ENCODE measurements around the gene STXBP1. TPM values are rescaled to one million over a fixed set of nuclear protein-coding genes. Genes with fewer than 3 reads are reported as not detected.

The STXBP1 gene
- total and polyA plus RNA-seq, 2 of the 13 experiments (the other 11 are each of a cell fraction or from before 2014, with no cell fraction given), result 2.9 TPM

DNA sequence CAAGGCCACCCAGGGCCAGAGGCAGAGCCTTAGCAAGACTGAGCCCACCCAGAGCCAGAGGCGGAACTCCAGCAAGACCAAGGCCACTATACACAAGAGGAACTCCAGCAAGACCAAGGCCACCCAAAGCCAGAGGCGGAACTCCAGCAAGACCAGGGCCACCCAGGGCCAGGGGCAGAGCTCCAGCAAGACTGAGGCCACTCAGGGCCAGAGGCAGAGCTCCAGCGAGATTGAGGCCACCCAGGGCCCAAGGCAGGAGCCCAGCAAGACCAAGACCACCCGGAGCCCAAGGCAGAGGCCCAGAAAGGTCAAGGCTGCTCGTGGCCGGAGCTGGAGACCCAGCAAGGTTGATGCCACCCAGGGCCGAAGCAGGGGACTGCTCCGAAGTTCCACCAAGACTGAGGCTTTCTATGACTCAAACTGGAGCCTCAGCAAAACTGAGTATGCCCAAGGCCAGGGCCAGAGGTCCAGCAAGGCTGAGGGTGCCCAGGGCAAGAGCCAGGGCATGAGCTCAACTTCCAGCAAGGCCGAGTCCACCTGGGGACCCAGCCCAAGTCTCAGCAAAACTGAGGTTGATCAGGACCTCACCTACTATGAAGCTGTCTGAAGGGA, 118.8 kb downstream of the STXBP1 start:
- Histone ChIP-seq H4K20me1 (ENCODE audit: insufficient read depth, low read length) (no peaks in the 10 kb centered on the region), H3K9ac (ENCODE audit: insufficient read depth, low read depth, low read length) (no peak overlapping the region), H3K27ac (ENCODE audit: extremely low read length, insufficient read depth, low read length) (no peak overlapping the region), H3K79me2 (ENCODE audit: insufficient read depth, low read length) (no peaks in the 10 kb centered on the region), H3K4me1 (ENCODE audit: insufficient read depth, low read length) (peaks cover 38% of the 10 kb centered on the region), H2AFZ (ENCODE audit: low read length) (no peak overlapping the region), H3K4me2 (ENCODE audit: low read depth, low read length) (no peak overlapping the region), H3K9me3 (ENCODE audit: low read length) (no peaks in the 10 kb centered on the region), H3K36me3 (replicated peaks in 1 of 2; ENCODE audit: control insufficient read depth in 1 of 2, insufficient read depth in 2 of 2, low read length in 2 of 2) (no peaks in the 10 kb centered on the region), H3K4me3 (replicated peaks in 1 of 3; ENCODE audit: insufficient read depth in 1 of 3, low read depth in 2 of 3, low read length in 3 of 3) (no peak overlapping the region), H3K27me3 (ENCODE audit: control insufficient read depth in 1 of 2, insufficient read depth in 2 of 2, low read length in 2 of 2) (peaks cover 0 to 2% of the 10 kb centered on the region in 2 experiments; a peak in 1 of 5 replicates)
- ChIA-PET POLR2A (no interaction called here), CTCF (ENCODE audit: low intra/inter-chr PET ratio, low total read pairs) (no interaction called here)
- DNase-seq (ENCODE audit: low spot score), result no peak
- no peak; the same call in 2 of the 3 replicates for ATAC-seq
- intact Hi-C loops (cut with micrococcal nuclease; ENCODE audit: unreplicated experiment) (no loop called here), in situ Hi-C loops (cut with HindIII; ENCODE audit: extremely low pct_ligation_motif_present, low pct_unique_long_range_greater_than_20kb) (loop anchor here (10.0 kb wide), 1 partner anchor 226 kb away; no protein-coding TSS in a partner anchor)
- FAIRE-seq, result no peak
- BruUV-seq (replicated peaks), result no TSS peak
- WGBS (ENCODE audit: low lambda C conversion rate), result 40% methylated on average over 1 of the region's 9 CpGs
- TF ChIP-seq KLF12 (CRISPR knock-in tag; IDR thresholded peaks at IDR 0.05; ENCODE audit: borderline replicate concordance) (no peak), ZBTB21 (CRISPR knock-in tag; IDR thresholded peaks at IDR 0.05) (no peak), MAZ (IDR thresholded peaks at IDR 0.05; ENCODE audit: borderline replicate concordance, low read depth, low read length) (no peak), MAZ (CRISPR knock-in tag; IDR thresholded peaks at IDR 0.05; ENCODE audit: low read depth) (no peak), DNMT1 (CRISPR knock-in tag; IDR thresholded peaks at IDR 0.05) (no peak), HBP1 (CRISPR knock-in tag; IDR thresholded peaks at IDR 0.05; ENCODE audit: low read depth) (no peak), ZNF839 (CRISPR knock-in tag; IDR thresholded peaks at IDR 0.05; ENCODE audit: borderline replicate concordance) (no peak), U2AF2 (IDR thresholded peaks at IDR 0.05; ENCODE audit: low read depth, low read length) (no peak), MED8 (CRISPR knock-in tag; IDR thresholded peaks at IDR 0.05; ENCODE audit: insufficient replicate concordance) (no peak), CHD4 (IDR thresholded peaks at IDR 0.05; ENCODE audit: borderline replicate concordance, low read length) (no peak)
- TF ChIP-seq, protein P1, sequence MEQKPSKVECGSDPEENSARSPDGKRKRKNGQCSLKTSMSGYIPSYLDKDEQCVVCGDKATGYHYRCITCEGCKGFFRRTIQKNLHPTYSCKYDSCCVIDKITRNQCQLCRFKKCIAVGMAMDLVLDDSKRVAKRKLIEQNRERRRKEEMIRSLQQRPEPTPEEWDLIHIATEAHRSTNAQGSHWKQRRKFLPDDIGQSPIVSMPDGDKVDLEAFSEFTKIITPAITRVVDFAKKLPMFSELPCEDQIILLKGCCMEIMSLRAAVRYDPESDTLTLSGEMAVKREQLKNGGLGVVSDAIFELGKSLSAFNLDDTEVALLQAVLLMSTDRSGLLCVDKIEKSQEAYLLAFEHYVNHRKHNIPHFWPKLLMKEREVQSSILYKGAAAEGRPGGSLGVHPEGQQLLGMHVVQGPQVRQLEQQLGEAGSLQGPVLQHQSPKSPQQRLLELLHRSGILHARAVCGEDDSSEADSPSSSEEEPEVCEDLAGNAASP (CRISPR knock-in tag; IDR thresholded peaks at IDR 0.05; ENCODE audit: borderline replicate concordance), result 0 out of 2 replicates have a peak, but pooled peaks have one; percentile 16
- TF ChIP-seq, protein P2, sequence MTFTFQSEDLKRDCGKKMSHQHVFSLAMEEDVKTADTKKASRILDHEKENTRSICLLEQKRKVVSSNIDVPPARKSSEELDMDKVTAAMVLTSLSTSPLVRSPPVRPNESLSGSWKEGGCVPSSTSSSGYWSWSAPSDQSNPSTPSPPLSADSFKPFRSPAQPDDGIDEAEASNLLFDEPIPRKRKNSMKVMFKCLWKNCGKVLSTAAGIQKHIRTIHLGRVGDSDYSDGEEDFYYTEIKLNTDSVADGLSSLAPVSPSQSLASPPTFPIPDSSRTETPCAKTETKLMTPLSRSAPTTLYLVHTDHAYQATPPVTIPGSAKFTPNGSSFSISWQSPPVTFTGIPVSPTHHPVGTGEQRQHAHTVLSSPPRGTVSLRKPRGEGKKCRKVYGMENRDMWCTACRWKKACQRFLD (CRISPR knock-in tag; IDR thresholded peaks at IDR 0.05; ENCODE audit: borderline replicate concordance), result no peak

All from HepG2 (cell line).